Keratinocyte (primary cell): ENCODE measurements around the gene UQCRHL. TPM values are rescaled to one million over a fixed set of nuclear protein-coding genes. Genes with fewer than 3 reads are reported as not detected.

Source experiments
- DNase-seq: peaks from one replicate; pipeline ENCODE4 v3.0.0-alpha.2; 2011; ENCODE audit warnings: low read depth, missing footprints, low spot score
- FAIRE-seq: peaks from 2 replicates; lab custom pipeline; 2011; peaks lifted over from hg19 to GRCh38; lab: Jason Lieb, UNC
- H2AFZ ChIP-seq: 2 replicates; pipeline ENCODE4 v1.6.0; 2012; ENCODE audit warnings: low read length, control low read depth, inconsistent platforms; ENCODE audit not compliant: control insufficient read depth
- H3K27ac ChIP-seq: 2 replicates; pipeline ENCODE4 v1.5.1; 2011; ENCODE audit warnings: low read length; ENCODE audit not compliant: control insufficient read depth, insufficient read depth
- H3K27me3 ChIP-seq: 3 replicates; pipeline ENCODE4 v1.6.0; 2011; ENCODE audit warnings: low read length; ENCODE audit not compliant: control insufficient read depth, insufficient read depth; ENCODE audit errors: extremely low read depth
- H3K36me3 ChIP-seq, 2 experiments: 2 replicates in 1 of 2; 3 replicates in 1 of 2; pipeline ENCODE4 v1.5.1; 2011; ENCODE audit warnings: low read length in 2 of 2, mild to moderate bottlenecking in 1 of 2; ENCODE audit not compliant: control insufficient read depth in 2 of 2, insufficient read depth in 2 of 2; ENCODE audit errors: extremely low read depth in 1 of 2
- H3K4me1 ChIP-seq: 3 replicates; pipeline ENCODE4 v1.5.1; 2011; ENCODE audit warnings: low read length; ENCODE audit not compliant: control insufficient read depth, insufficient read depth; ENCODE audit errors: extremely low read depth
- H3K4me2 ChIP-seq: 3 replicates; pipeline ENCODE4 v1.6.0; 2011; ENCODE audit warnings: low read depth, low read length; ENCODE audit not compliant: control insufficient read depth, insufficient read depth; ENCODE audit errors: extremely low read depth
- H3K4me3 ChIP-seq, 3 experiments: fragments of 200-600 bp in 1 of 3; sonication (generic) in 1 of 3; 2 replicates in 2 of 3; 3 replicates in 1 of 3; pipeline ENCODE4 v1.5.1; 2011 to 2016; ENCODE audit warnings: low read length in 3 of 3, mild to moderate bottlenecking in 3 of 3, control low read depth in 2 of 3, inconsistent platforms in 1 of 3, low read depth in 1 of 3, mixed read lengths in 1 of 3, mixed run types in 1 of 3, moderate library complexity in 1 of 3; ENCODE audit not compliant: control insufficient read depth in 2 of 3, insufficient read depth in 2 of 3; ENCODE audit errors: extremely low read depth in 1 of 3
- H3K79me2 ChIP-seq: 2 replicates; pipeline ENCODE4 v1.6.0; 2012; ENCODE audit warnings: low read length; ENCODE audit not compliant: control insufficient read depth, insufficient read depth
- H3K9ac ChIP-seq: 3 replicates; pipeline ENCODE4 v1.6.0; 2011; ENCODE audit warnings: low read length; ENCODE audit not compliant: control insufficient read depth, insufficient read depth; ENCODE audit errors: extremely low read depth
- H3K9me1 ChIP-seq: 3 replicates; pipeline ENCODE4 v1.6.0; 2011; ENCODE audit warnings: low read length; ENCODE audit not compliant: control insufficient read depth, insufficient read depth; ENCODE audit errors: extremely low read depth
- H3K9me3 ChIP-seq: 2 replicates; pipeline ENCODE4 v1.5.1; 2012; ENCODE audit warnings: low read depth, low read length; ENCODE audit not compliant: control insufficient read depth
- H4K20me1 ChIP-seq: 3 replicates; pipeline ENCODE4 v1.6.0; 2011; ENCODE audit warnings: low read length; ENCODE audit not compliant: control insufficient read depth, insufficient read depth; ENCODE audit errors: extremely low read depth
- EZH2 ChIP-seq: IDR thresholded peaks from one replicate; pipeline ENCODE4 v1.6.1; 2012; ENCODE audit warnings: inconsistent platforms, mild to moderate bottlenecking, low read length, moderate library complexity
- dilution Hi-C: fragments of 300-500 bp; cut with MboI; formaldehyde crosslinking; loops from one replicate; pipeline ENCODE4 v1.7.0; 2020; ENCODE audit warnings: low sequenced_read_pairs; ENCODE audit not compliant: extremely low pct_ligation_motif_present
- polyA plus RNA-seq, 5 experiments: library from polyadenylated mRNA; depleted of rRNA in 3 of 5; stranded (reverse) in 3 of 5; stranded (forward) in 1 of 5; unstranded in 1 of 5; fragments of >200 nt; gene quantifications; 1 replicate in 1 of 5; 2 replicates in 3 of 5; 3 replicates in 1 of 5; pipeline versions ENCODE4 v1.2.1 to v1.2.3, GENCODE V29; 2011 to 2012; ENCODE audit warnings: missing spikeins in 2 of 5, low read depth in 1 of 5, low replicate concordance in 1 of 5
- TF ChIP-seq, protein P1 (sequence below), 3 experiments: IDR thresholded peaks in 1 of 3; conservative IDR thresholded peaks in 1 of 3; optimal IDR thresholded peaks in 1 of 3; 2 replicates in 2 of 3; 3 replicates in 1 of 3; pipeline versions ENCODE3 to v1.5.1; 2011; ENCODE audit warnings: low read length in 3 of 3, mild to moderate bottlenecking in 3 of 3, moderate library complexity in 2 of 3, control low read depth in 1 of 3, inconsistent platforms in 1 of 3; ENCODE audit not compliant: insufficient read depth in 2 of 3; ENCODE audit errors: extremely low read depth in 1 of 3

Gene UQCRHL
- polyA plus RNA-seq, 1 donor (not counting 4 experiments of a cell fraction or from before 2014, with no cell fraction given): 14.0 TPM

DNA sequence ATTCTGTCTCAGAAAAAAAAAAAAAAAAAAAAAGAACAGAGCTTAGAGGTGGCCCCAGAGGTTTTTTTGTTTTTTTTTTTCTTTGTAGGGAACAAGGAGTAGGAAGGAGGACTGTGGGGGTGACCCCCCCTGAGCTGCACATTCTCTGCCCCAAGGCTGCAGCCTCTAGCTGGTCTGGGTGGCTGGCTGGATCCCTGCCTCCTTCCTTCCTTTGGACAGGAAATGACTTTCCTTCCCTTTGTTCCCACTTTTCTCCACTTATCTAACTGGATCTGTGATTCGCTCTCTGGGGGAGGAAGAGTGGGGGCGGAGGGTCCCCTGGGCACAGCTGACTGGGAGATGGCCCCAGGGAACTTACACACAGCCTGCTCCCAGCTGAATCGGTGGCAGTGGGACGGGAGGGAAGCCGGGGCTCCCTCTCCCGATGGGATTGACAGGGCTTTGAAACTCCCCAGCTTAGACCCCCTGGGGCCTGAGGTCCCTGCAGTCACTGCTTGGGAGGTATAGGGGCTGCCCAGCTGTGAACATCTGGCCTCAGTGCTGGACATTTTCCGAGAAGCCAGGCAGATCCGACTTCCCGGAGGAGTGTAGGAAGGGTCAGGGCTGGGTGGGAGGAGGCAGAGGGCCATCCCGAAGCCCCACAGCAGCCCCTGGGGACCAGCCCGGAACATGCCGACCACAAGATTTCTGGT is 46.8 kb downstream of the UQCRHL start:
- Histone ChIP-seq H2AFZ (no peak overlapping the region), H3K4me1 (peaks cover 50% of the 10 kb centered on the region), H3K4me2 (peak overlapping the region; percentile 87), H4K20me1 (no peaks in the 10 kb centered on the region), H3K4me3 (peak overlapping the region; percentile 23 to 88 (median 64)), H3K9me3 (no peaks in the 10 kb centered on the region), H3K9ac (peak overlapping the region; percentile 65), H3K27me3 (no peaks in the 10 kb centered on the region), H3K79me2 (peaks cover 57% of the 10 kb centered on the region), H3K27ac (peak overlapping the region; percentile 44), H3K36me3 (peaks cover 3 to 21% of the 10 kb centered on the region in 2 experiments), H3K9me1 (no peaks in the 10 kb centered on the region)
- no peak for DNase-seq
- TF ChIP-seq, protein P1, sequence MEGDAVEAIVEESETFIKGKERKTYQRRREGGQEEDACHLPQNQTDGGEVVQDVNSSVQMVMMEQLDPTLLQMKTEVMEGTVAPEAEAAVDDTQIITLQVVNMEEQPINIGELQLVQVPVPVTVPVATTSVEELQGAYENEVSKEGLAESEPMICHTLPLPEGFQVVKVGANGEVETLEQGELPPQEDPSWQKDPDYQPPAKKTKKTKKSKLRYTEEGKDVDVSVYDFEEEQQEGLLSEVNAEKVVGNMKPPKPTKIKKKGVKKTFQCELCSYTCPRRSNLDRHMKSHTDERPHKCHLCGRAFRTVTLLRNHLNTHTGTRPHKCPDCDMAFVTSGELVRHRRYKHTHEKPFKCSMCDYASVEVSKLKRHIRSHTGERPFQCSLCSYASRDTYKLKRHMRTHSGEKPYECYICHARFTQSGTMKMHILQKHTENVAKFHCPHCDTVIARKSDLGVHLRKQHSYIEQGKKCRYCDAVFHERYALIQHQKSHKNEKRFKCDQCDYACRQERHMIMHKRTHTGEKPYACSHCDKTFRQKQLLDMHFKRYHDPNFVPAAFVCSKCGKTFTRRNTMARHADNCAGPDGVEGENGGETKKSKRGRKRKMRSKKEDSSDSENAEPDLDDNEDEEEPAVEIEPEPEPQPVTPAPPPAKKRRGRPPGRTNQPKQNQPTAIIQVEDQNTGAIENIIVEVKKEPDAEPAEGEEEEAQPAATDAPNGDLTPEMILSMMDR (optimal IDR thresholded peaks at IDR 0.05 in 1 of 3, IDR thresholded peaks at IDR 0.05 in 1 of 3, conservative IDR thresholded peaks at IDR 0.05 in 1 of 3; ENCODE audit: extremely low read depth in 1 of 3, insufficient read depth in 2 of 3, low read length in 3 of 3): no peak
- TF ChIP-seq EZH2: no peak
- FAIRE-seq: peak; percentile 85
- dilution Hi-C loops: no loop called here

DNA sequence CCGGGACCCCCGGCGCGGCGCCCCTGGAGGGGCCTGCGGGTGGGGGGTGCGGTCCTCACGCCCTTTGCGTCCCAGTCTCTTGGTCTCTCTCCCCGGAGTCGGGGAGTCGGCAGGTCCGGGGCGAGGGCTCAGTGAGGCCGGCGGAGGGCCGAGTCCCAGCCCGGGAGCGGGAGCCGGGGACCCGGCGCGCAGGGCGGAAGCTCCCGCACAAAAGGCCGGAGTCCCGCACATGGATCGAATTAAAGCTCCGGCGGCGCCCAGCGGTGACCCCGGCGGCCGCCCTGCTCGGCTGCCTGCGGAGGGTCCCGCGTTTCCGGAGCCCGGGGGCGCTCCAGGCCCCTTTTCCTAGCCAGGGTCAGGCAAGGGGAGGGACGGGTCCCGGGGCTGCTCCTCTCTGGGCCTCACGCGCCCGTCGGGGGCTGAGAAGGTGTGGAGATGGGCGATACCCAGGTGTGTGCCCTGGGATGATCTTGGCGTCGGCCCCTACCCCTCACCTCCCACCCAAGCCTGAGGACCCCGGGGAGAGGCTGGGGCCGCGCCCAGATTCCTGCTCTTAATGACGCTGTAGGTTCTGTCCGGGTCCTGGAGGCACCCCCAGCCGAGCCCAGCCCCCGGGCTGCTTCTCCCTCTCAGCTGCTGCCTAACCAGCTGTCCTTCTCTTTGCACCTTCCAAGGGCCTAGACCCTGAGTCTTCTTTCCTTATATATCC is 48.3 kb downstream of the UQCRHL start:
- Histone ChIP-seq H3K79me2 (peaks cover 45% of the 10 kb centered on the region), H4K20me1 (no peaks in the 10 kb centered on the region), H3K9me1 (no peaks in the 10 kb centered on the region), H3K4me1 (peaks cover 34% of the 10 kb centered on the region), H3K4me3 (peak overlapping the region; percentile 84 to 88 (median 84)), H3K4me2 (peak overlapping the region; percentile 87), H3K9me3 (no peaks in the 10 kb centered on the region), H3K9ac (peak overlapping the region; percentile 89), H3K27ac (peak overlapping the region; percentile 84), H2AFZ (no peak overlapping the region), H3K27me3 (no peaks in the 10 kb centered on the region), H3K36me3 (peaks cover 0 to 11% of the 10 kb centered on the region in 2 experiments)
- FAIRE-seq: no peak
- TF ChIP-seq, protein P1 (optimal IDR thresholded peaks at IDR 0.05 in 1 of 3, IDR thresholded peaks at IDR 0.05 in 1 of 3, conservative IDR thresholded peaks at IDR 0.05 in 1 of 3; ENCODE audit: extremely low read depth in 1 of 3, insufficient read depth in 2 of 3, low read length in 3 of 3): no peak
- no peak for TF ChIP-seq EZH2
- DNase-seq: no peak
- dilution Hi-C loops: no loop called here
